ENCODE measurements around the gene COMMD7.
"Not testable (repeated sequence)": the region's sequence is repeated elsewhere in the genome, so short reads cannot be mapped to it uniquely, and the experiment has no call there.

COMMD7 gene

GRCh38 chr20:32718749-32719348 lies 24.4 kb downstream of the COMMD7 start:
- DNase-seq = no peak

GRCh38 chr20:32711346-32711745 lies 31.9 kb downstream of the COMMD7 start:
- DNase-seq = no peak

- no peak for DNase-seq
Measured at GRCh38 chr20:32709632-32710121, 33.6 kb downstream of the COMMD7 start.

GRCh38 chr20:32709029-32709631 lies 34.1 kb downstream of the COMMD7 start:
- DNase-seq = not testable (repeated sequence)

- DNase-seq = no peak
Measured at GRCh38 chr20:32707691-32708581, 35.3 kb downstream of the COMMD7 start.

GRCh38 chr20:32706486-32706885 lies 36.8 kb downstream of the COMMD7 start:
- DNase-seq = no peak

GRCh38 chr20:32702706-32703425 lies 40.4 kb downstream of the COMMD7 start:
- no peak for DNase-seq

GRCh38 chr20:32697608-32698007 lies 45.7 kb downstream of the COMMD7 start:
- DNase-seq = no peak

GRCh38 chr20:32695089-32695488 lies 48.2 kb downstream of the COMMD7 start:
- DNase-seq = no peak

- DNase-seq = not testable (repeated sequence)
Measured at GRCh38 chr20:32688966-32689365, 54.3 kb downstream of the COMMD7 start.

GRCh38 chr20:32687180-32687532 lies 56.1 kb downstream of the COMMD7 start:
- DNase-seq = no peak

- DNase-seq = no peak
Measured at GRCh38 chr20:32686530-32687179, 56.6 kb downstream of the COMMD7 start.

- no peak for DNase-seq
Measured at GRCh38 chr20:32685541-32686529, 57.4 kb downstream of the COMMD7 start.

GRCh38 chr20:32682508-32682987 lies 60.7 kb downstream of the COMMD7 start:
- DNase-seq = no peak

GRCh38 chr20:32681175-32682084 lies 61.8 kb downstream of the COMMD7 start:
- no peak for DNase-seq

- no peak for DNase-seq
Measured at GRCh38 chr20:32680544-32681174, 62.6 kb downstream of the COMMD7 start.

GRCh38 chr20:32678948-32679347 lies 64.3 kb downstream of the COMMD7 start:
- no peak for DNase-seq

- no peak for DNase-seq
Measured at GRCh38 chr20:32675223-32675975, 67.9 kb downstream of the COMMD7 start.

GRCh38 chr20:32674362-32674789 lies 68.9 kb downstream of the COMMD7 start:
- peak; percentile 53 for DNase-seq

Measured in activated effector memory CD4-positive, alpha-beta T cell treated with Interleukin-2 at 50 U/mL for 16 hours (primary cell).